ENCODE measurements around the gene SLC25A51.
"Not testable (repeated sequence)": the region's sequence is repeated elsewhere in the genome, so short reads cannot be mapped to it uniquely, and the experiment has no call there.

Gene SLC25A51

GRCh38 chr9:37905131-37905505 is 1.2 kb upstream of the SLC25A51 start:
- DNase-seq (ENCODE audit: low read depth in 3 of 3): no peak

DNA sequence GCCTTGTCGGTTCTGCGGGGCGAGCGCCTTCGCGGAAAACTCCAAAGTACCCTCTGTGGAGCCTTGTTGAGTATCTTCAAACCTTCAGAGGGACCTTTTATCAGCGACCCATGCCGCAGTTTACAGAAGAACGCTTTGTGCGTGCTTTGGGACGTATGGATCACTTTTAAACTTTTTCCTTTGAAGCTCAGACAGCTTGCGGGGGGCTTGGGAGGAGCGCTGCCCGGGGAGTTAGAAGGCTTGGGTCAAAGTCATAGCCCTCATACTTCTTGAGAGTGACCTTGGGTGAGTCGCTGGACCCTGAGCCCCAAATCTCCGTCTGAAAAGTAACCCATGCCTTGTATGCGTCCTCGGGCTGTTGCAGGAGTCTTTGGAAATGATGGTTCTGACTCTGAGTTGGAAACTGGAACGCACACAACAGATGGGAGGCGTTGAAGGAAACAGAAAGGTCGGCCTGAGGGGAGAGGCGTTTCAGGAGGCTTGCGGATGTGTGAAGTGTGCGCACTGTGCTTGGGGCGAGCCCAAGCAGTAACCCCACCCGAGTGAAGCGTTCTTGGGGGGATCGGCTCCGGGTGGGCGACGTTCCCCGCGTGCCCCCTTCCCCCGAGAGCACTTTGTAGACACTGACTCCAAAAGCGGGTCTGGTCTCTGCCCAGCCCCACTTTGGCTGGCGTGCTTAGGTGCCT is 661 bp upstream of the SLC25A51 start:
- no peak for DNase-seq (ENCODE audit: low read depth in 3 of 3)

DNA sequence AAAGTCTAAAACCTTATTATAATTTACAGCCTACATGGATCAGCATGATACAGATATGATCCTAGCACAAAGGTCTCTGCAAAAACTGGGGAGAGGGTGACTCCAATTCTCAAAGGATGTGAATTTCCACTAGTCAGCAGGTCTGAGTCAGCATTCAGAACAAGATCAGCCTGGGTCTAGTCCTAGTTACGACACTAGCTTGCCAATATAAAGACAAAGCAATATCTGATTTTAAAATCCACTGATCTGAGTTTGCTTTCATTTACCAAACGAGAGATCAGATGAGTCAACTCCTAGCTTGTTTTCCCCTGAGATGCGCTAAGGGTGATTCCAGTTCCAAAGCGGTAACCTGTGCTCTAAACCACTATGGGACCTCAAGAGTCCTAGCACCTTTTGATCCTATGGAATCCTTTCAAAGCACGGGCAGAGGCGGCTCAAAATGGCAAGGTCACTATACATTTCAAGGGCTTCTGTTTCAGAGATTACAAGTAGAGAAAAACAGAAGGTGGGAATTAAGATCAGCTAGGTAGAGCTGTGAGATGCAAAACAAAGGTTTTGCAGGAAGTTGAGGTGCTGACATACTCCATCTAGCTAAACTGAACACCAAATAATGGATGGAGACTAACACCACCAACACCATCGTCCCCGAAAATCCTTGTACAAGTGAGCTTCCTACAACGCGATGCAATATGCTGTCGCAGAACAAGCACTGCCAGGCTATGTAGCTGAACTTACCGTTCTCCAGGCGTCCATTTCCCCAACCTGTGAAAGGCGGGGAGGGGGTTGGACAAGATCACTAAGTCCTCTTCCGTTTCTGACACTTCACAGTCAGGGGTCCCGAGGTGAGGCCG is 906 bp downstream of the SLC25A51 start:
- DNase-seq (ENCODE audit: low read depth in 3 of 3): no peak

DNA sequence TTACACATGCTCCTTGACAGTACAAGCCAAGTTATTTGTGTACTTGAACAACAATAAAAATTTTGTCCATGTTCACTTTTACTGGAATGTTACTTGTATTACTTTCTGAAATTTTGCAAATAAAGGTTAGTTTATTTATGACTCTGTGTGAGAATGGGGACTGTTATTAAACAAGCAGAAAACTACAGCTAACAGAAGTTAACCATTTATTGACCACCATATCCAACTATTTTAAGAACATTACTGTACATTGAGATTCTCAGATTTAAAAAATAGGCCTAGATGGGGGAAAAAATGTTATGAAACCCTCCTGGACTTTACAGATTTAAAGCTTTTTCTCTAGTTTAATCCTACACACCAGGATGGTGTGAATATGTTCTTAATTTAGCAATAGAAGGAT is 1.8 kb downstream of the SLC25A51 start:
- no peak for DNase-seq (ENCODE audit: low read depth in 3 of 3)

GRCh38 chr9:37899041-37899440 is 4.9 kb downstream of the SLC25A51 start:
- no peak for DNase-seq (ENCODE audit: low read depth in 3 of 3)

GRCh38 chr9:37897665-37898064 is 6.3 kb downstream of the SLC25A51 start:
- DNase-seq (ENCODE audit: low read depth in 3 of 3): no peak

GRCh38 chr9:37892063-37892462 is 11.9 kb downstream of the SLC25A51 start:
- no peak for DNase-seq (ENCODE audit: low read depth in 3 of 3)

- not testable (repeated sequence) for DNase-seq (ENCODE audit: low read depth in 3 of 3)
Observed at GRCh38 chr9:37891042-37891441, 12.9 kb downstream of the SLC25A51 start.

GRCh38 chr9:37889536-37889935 is 14.4 kb downstream of the SLC25A51 start:
- no peak for DNase-seq (ENCODE audit: low read depth in 3 of 3)

- DNase-seq (ENCODE audit: low read depth in 3 of 3): not testable (repeated sequence)
Observed at GRCh38 chr9:37887977-37888583, 15.8 kb downstream of the SLC25A51 start.

GRCh38 chr9:37880916-37881479 is 22.9 kb downstream of the SLC25A51 start:
- DNase-seq (ENCODE audit: low read depth in 3 of 3): no peak

DNA sequence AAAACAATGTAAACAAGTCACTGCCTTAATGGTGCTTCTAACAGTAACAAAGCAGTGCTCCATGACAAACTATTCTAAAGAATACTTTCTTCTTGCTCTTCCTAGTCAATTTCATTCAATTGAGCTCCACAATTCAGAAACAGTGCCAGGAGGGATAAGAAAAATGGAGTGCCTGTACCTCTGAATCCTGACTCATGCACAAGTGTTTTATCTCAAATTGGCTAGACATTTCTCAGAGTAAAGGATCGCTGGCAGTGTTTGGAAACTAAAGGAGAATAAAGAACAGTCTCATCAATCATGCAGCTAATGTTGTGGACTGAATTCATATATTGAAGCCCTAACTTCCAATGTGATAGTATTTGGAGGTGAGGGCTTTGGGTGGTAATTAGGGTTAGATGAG is 27.6 kb downstream of the SLC25A51 start:
- DNase-seq (ENCODE audit: low read depth in 3 of 3): no peak

DNA sequence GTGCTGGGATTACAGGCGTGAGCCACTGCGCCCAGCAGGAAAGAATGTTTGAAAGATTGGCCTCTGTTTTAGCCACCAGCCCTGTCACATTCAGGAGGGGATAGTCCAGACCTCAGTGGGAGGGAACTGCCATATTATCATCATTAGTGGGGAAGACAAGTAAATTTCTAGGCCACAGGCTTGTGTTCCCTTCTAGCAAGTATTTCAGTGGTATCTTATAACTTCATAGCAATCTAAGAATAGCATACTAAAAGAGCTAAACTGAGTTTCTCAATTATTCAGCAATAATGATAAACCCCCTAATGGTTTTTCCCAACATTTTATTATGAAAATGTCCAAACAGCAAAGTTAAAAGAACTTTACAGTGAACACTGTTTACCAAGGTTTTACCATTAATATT is 30.0 kb downstream of the SLC25A51 start:
- no peak for DNase-seq (ENCODE audit: low read depth in 3 of 3)

GRCh38 chr9:37870799-37871176 is 33.1 kb downstream of the SLC25A51 start:
- no peak for DNase-seq (ENCODE audit: low read depth in 3 of 3)

GRCh38 chr9:37870081-37870798 is 33.7 kb downstream of the SLC25A51 start:
- DNase-seq (ENCODE audit: low read depth in 3 of 3): no peak

- DNase-seq (ENCODE audit: low read depth in 3 of 3): no peak
Observed at GRCh38 chr9:37862530-37862929, 41.4 kb downstream of the SLC25A51 start.

DNA sequence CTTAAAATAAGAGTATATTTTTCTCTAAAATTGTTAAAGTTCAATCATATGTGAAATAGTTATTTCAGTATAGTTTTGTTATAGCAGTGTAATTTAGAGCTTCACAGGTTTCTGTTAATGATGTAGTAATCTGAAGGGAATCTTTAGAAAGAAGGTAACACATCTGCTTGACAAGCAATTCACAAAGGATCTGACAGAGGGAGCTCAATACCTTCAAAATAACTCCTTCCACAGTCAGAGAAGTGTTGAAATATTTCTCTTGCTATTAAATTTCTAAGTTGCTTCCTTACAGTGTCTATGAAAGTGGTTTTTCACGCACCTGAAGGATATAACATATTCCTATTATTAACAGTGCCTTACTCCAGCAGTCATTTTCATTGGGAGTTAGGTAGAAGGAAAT is 44.9 kb downstream of the SLC25A51 start:
- no peak for DNase-seq (ENCODE audit: low read depth in 3 of 3)

GRCh38 chr9:37856551-37856950 is 47.4 kb downstream of the SLC25A51 start:
- no peak for DNase-seq (ENCODE audit: low read depth in 3 of 3)

GRCh38 chr9:37852222-37852621 is 51.7 kb downstream of the SLC25A51 start:
- no peak for DNase-seq (ENCODE audit: low read depth in 3 of 3)

- DNase-seq (ENCODE audit: low read depth in 3 of 3): no peak
Observed at GRCh38 chr9:37840560-37841194, 63.2 kb downstream of the SLC25A51 start.

Data from stimulated activated CD4-positive, alpha-beta T cell treated with anti-CD3 and anti-CD28 coated beads, TNF-alpha, amount 100 ng/mL, for 24 hours (primary cell).